Measurements from ENCODE around the gene TSPAN16. TPM values are rescaled to one million over a fixed set of nuclear protein-coding genes. Genes with fewer than 3 reads are reported as not detected.

Gene TSPAN16
- total RNA-seq, 3 donors from 2014 or later (not counting 1 experiment from before 2014, with no cell fraction given): not detected

GRCh38 chr19:11288349-11288748 lies 7.6 kb upstream of the TSPAN16 start:
- no peaks in the 10 kb centered on the region for H3K9me3 Mint-ChIP-seq
- TF ChIP-seq CTCF (IDR thresholded peaks at IDR 0.05): no peak
- H3K27ac ChIP-seq (ENCODE audit: low read length): no peak overlapping the region
- no peak overlapping the region for H3K4me3 Mint-ChIP-seq
- peaks cover 2% of the 10 kb centered on the region for H3K4me1 ChIP-seq (ENCODE audit: control insufficient read depth, insufficient read depth, low read length)
- ATAC-seq (no peak), DNase-seq (no peak)
- H3K27me3 ChIP-seq (ENCODE audit: control insufficient read depth, insufficient read depth, low read length): peaks cover 11% of the 10 kb centered on the region
- no peak overlapping the region for H3K27ac Mint-ChIP-seq
- H3K4me1 Mint-ChIP-seq: no peaks in the 10 kb centered on the region
- H3K27me3 Mint-ChIP-seq (ENCODE audit: low read depth in 2 of 2): peaks cover 17 to 19% of the 10 kb centered on the region in 2 donors
- intact Hi-C loops (cut with micrococcal nuclease): no loop called here
- WGBS (ENCODE audit: insufficient coverage): 61% methylated on average over 7 of the region's 7 CpGs
- H3K36me3 ChIP-seq (ENCODE audit: control insufficient read depth, insufficient read depth, low read length): no peaks in the 10 kb centered on the region
- no peaks in the 10 kb centered on the region for H3K9me3 ChIP-seq (ENCODE audit: control insufficient read depth, insufficient read depth, low read length)
- H3K4me3 ChIP-seq (ENCODE audit: low read length): no peak overlapping the region
- no peaks in the 10 kb centered on the region for H3K36me3 Mint-ChIP-seq

DNA sequence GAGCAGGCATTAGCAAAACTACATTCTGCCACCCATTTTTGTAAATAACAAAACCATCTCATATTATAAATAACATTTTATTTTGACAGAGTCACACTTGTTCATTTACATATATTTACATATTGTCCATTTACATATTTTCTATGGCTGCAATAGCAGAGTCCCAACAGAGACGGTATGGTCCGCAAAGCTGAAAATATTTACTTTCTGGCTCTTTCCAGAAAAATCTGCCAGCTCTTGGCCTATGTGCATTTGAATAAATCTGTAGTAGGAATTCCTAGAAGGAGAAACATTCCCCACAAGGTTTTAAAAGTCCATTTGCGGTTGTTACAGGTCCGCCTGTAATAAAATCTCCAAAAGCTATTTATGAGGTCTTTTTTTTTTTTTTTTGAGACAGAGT lies 5.7 kb upstream of the TSPAN16 start:
- H3K36me3 ChIP-seq (ENCODE audit: control insufficient read depth, insufficient read depth, low read length): no peaks in the 10 kb centered on the region
- ATAC-seq (no peak), DNase-seq (no peak)
- Mint-ChIP-seq H3K9me3 (no peaks in the 10 kb centered on the region), H3K27me3 (ENCODE audit: low read depth in 2 of 2) (peaks cover 16 to 19% of the 10 kb centered on the region in 2 donors), H3K27ac (no peak overlapping the region), H3K36me3 (no peaks in the 10 kb centered on the region), H3K4me1 (peaks cover 0 to 10% of the 10 kb centered on the region in 2 donors), H3K4me3 (no peak overlapping the region)
- peaks cover 10% of the 10 kb centered on the region for H3K4me1 ChIP-seq (ENCODE audit: control insufficient read depth, insufficient read depth, low read length)
- intact Hi-C loops (cut with micrococcal nuclease): loop anchor here (5.0 kb wide), 2 partner anchors 157 to 297 kb away; no protein-coding TSS in a partner anchor
- no peaks in the 10 kb centered on the region for H3K9me3 ChIP-seq (ENCODE audit: control insufficient read depth, insufficient read depth, low read length)
- H3K4me3 ChIP-seq (ENCODE audit: low read length): no peak overlapping the region
- H3K27me3 ChIP-seq (ENCODE audit: control insufficient read depth, insufficient read depth, low read length): peaks cover 4% of the 10 kb centered on the region
- 86% methylated on average over 3 of the region's 4 CpGs for WGBS (ENCODE audit: insufficient coverage)
- no peak overlapping the region for H3K27ac ChIP-seq (ENCODE audit: low read length)
- no peak for TF ChIP-seq CTCF (IDR thresholded peaks at IDR 0.05)

GRCh38 chr19:11291415-11291814 lies 4.5 kb upstream of the TSPAN16 start:
- H3K36me3 ChIP-seq (ENCODE audit: control insufficient read depth, insufficient read depth, low read length): no peaks in the 10 kb centered on the region
- H3K9me3 Mint-ChIP-seq: no peaks in the 10 kb centered on the region
- 90% methylated on average over 7 of the region's 7 CpGs for WGBS (ENCODE audit: insufficient coverage)
- no peak overlapping the region for H3K4me3 Mint-ChIP-seq
- H3K36me3 Mint-ChIP-seq: no peaks in the 10 kb centered on the region
- no peak for DNase-seq
- no peaks in the 10 kb centered on the region for H3K27me3 ChIP-seq (ENCODE audit: control insufficient read depth, insufficient read depth, low read length)
- ATAC-seq: no peak
- no peak overlapping the region for H3K4me3 ChIP-seq (ENCODE audit: low read length)
- no peak overlapping the region for H3K27ac ChIP-seq (ENCODE audit: low read length)
- no peak overlapping the region for H3K27ac Mint-ChIP-seq
- peaks cover 10% of the 10 kb centered on the region for H3K4me1 ChIP-seq (ENCODE audit: control insufficient read depth, insufficient read depth, low read length)
- no peaks in the 10 kb centered on the region for H3K9me3 ChIP-seq (ENCODE audit: control insufficient read depth, insufficient read depth, low read length)
- intact Hi-C loops (cut with micrococcal nuclease): loop anchor here (5.0 kb wide), 2 partner anchors 156 to 296 kb away; no protein-coding TSS in a partner anchor
- H3K27me3 Mint-ChIP-seq (ENCODE audit: low read depth in 2 of 2): peaks cover 14 to 19% of the 10 kb centered on the region in 2 donors
- peaks cover 0 to 10% of the 10 kb centered on the region in 2 donors for H3K4me1 Mint-ChIP-seq
- no peak for TF ChIP-seq CTCF (IDR thresholded peaks at IDR 0.05)

DNA sequence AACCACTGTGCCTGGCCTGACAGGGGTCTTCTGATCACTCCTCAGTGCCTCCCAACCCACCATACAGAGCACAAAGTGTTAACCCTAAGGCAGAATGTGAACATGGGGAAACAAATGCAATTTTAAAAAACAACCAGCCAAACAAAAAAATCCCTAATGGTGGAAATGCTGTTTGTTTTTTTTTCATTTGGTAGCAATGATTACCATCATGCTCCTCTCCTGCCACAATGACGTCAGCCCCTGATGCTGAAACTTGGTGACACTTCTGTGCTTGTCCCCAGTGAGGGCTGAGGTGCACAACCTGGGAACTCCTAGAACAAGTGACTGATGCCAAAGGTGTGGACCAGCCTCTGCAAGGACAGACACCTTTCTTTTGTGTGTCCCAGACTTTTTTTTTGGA lies 4.0 kb upstream of the TSPAN16 start:
- H3K4me1 ChIP-seq (ENCODE audit: control insufficient read depth, insufficient read depth, low read length): peaks cover 10% of the 10 kb centered on the region
- no peaks in the 10 kb centered on the region for H3K36me3 ChIP-seq (ENCODE audit: control insufficient read depth, insufficient read depth, low read length)
- no peak for DNase-seq
- TF ChIP-seq CTCF (IDR thresholded peaks at IDR 0.05): no peak
- Mint-ChIP-seq H3K4me1 (peaks cover 0 to 10% of the 10 kb centered on the region in 2 donors), H3K9me3 (no peaks in the 10 kb centered on the region), H3K27me3 (ENCODE audit: low read depth in 2 of 2) (peaks cover 12 to 16% of the 10 kb centered on the region in 2 donors), H3K36me3 (no peaks in the 10 kb centered on the region), H3K4me3 (no peak overlapping the region), H3K27ac (no peak overlapping the region)
- WGBS (ENCODE audit: insufficient coverage): 85% methylated on average over 1 of the region's 1 CpG
- no peak overlapping the region for H3K4me3 ChIP-seq (ENCODE audit: low read length)
- H3K27me3 ChIP-seq (ENCODE audit: control insufficient read depth, insufficient read depth, low read length): no peaks in the 10 kb centered on the region
- H3K9me3 ChIP-seq (ENCODE audit: control insufficient read depth, insufficient read depth, low read length): no peaks in the 10 kb centered on the region
- H3K27ac ChIP-seq (ENCODE audit: low read length): no peak overlapping the region
- intact Hi-C loops (cut with micrococcal nuclease): loop anchor here (5.0 kb wide), 2 partner anchors 155 to 295 kb away; no protein-coding TSS in a partner anchor
- ATAC-seq: no peak

Data from natural killer cell (primary cell).